PFSK-1 (cell line): ENCODE measurements around the gene SUSD6.

ENCODE experiments used
- FOXP2 ChIP-seq: optimal IDR thresholded peaks from 2 replicates; pipeline ENCODE3; 2011; ENCODE audit warnings: borderline replicate concordance, control low read depth, inconsistent platforms; ENCODE audit not compliant: insufficient read depth; ENCODE audit errors: extremely low read length, extremely low read depth
- POLR2AphosphoS5 ChIP-seq: IDR thresholded peaks from 2 replicates; pipeline ENCODE4 v1.6.1; 2012; ENCODE audit warnings: low read depth, mild to moderate bottlenecking, control low read depth, low read length, moderate library complexity
- SIN3A ChIP-seq: IDR thresholded peaks from 2 replicates; pipeline ENCODE4 v1.6.1; 2012; ENCODE audit warnings: mild to moderate bottlenecking, low read length, moderate library complexity, borderline replicate concordance; ENCODE audit not compliant: insufficient read depth
- TAF1 ChIP-seq: IDR thresholded peaks from 2 replicates; pipeline ENCODE4 v1.6.1; 2012; ENCODE audit warnings: low read length, control low read depth, borderline replicate concordance; ENCODE audit not compliant: insufficient read depth
- TF ChIP-seq, protein P1 (sequence below), 2 experiments: IDR thresholded peaks; 2 replicates each; pipeline versions ENCODE4 v1.6.1 to v1.8.0; 2011 to 2012; ENCODE audit warnings: low read depth in 2 of 2, low read length in 2 of 2, control low read depth in 1 of 2, inconsistent platforms in 1 of 2, mild to moderate bottlenecking in 1 of 2, moderate library complexity in 1 of 2; ENCODE audit not compliant: insufficient read depth in 1 of 2

DNA sequence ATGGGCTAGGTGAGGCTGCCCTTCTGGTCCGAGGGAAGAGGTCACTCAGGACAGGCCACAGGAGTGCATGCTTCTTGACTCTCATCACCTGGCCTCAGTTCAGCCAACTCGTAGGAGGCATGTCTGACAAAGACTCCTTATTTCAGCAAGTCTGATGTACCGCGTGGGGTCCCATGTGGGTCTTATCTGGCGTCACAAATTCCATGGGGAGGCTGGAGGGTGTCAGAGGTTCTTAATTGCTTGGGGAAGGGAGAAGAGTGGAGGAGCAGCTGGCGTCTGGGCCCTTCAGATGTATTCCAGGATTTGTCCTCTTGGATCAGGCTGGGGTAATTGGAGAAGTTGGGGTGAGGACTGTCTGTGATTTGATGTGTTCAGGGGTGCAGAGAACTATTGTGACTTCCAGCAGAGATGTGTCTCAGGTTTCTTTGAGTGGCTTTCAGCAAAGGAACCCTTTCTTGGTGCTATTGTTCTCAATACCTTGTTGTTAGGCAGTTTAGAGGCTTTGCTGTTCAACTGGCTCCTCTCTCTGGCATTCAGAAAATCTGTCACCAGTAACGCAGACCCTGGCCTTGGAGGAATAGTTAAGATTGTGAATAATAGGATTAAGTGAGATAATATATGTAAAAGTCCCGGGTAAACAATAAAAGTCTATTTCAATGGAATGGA lies 60.1 kb downstream of the SUSD6 start:
- TF ChIP-seq, protein P1, sequence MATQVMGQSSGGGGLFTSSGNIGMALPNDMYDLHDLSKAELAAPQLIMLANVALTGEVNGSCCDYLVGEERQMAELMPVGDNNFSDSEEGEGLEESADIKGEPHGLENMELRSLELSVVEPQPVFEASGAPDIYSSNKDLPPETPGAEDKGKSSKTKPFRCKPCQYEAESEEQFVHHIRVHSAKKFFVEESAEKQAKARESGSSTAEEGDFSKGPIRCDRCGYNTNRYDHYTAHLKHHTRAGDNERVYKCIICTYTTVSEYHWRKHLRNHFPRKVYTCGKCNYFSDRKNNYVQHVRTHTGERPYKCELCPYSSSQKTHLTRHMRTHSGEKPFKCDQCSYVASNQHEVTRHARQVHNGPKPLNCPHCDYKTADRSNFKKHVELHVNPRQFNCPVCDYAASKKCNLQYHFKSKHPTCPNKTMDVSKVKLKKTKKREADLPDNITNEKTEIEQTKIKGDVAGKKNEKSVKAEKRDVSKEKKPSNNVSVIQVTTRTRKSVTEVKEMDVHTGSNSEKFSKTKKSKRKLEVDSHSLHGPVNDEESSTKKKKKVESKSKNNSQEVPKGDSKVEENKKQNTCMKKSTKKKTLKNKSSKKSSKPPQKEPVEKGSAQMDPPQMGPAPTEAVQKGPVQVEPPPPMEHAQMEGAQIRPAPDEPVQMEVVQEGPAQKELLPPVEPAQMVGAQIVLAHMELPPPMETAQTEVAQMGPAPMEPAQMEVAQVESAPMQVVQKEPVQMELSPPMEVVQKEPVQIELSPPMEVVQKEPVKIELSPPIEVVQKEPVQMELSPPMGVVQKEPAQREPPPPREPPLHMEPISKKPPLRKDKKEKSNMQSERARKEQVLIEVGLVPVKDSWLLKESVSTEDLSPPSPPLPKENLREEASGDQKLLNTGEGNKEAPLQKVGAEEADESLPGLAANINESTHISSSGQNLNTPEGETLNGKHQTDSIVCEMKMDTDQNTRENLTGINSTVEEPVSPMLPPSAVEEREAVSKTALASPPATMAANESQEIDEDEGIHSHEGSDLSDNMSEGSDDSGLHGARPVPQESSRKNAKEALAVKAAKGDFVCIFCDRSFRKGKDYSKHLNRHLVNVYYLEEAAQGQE (IDR thresholded peaks at IDR 0.05; ENCODE audit: insufficient read depth in 1 of 2, low read depth in 2 of 2, low read length in 2 of 2) = no peak
- TF ChIP-seq TAF1 (no peak), POLR2AphosphoS5 (no peak), SIN3A (no peak), FOXP2 (no peak)
